Kidney (tissue), 14 donors: Measurements from ENCODE around the gene MUC20. TPM values are rescaled to one million over a fixed set of nuclear protein-coding genes. Genes with fewer than 3 reads are reported as not detected.

ENCODE experiments used
- DNase-seq, 5 donors: peaks; one replicate each; pipeline ENCODE4 v3.0.0-alpha.2; 2013 to 2020
- FAIRE-seq: peaks from 2 replicates; lab custom pipeline; 2012; peaks lifted over from hg19 to GRCh38; lab: Jason Lieb, UNC
- H3K27ac ChIP-seq, 2 donors: one replicate each; pipeline ENCODE4 v1.7.0; 2013; ENCODE audit warnings: low read depth in 2 of 2, low read length in 2 of 2, inconsistent platforms in 1 of 2
- H3K27me3 ChIP-seq: one replicate; pipeline ENCODE4 v1.7.1; 2013; ENCODE audit warnings: low read length, inconsistent platforms; ENCODE audit not compliant: control insufficient read depth, insufficient read depth
- H3K36me3 ChIP-seq, 3 donors: one replicate each; pipeline versions ENCODE4 v1.7.0 to v1.7.1; 2013; ENCODE audit warnings: low read length in 3 of 3, control low read depth in 1 of 3, inconsistent platforms in 1 of 3; ENCODE audit not compliant: insufficient read depth in 3 of 3, control insufficient read depth in 2 of 3
- H3K4me1 ChIP-seq, 3 donors: one replicate each; pipeline versions ENCODE4 v1.7.0 to v1.7.1; 2013; ENCODE audit warnings: low read length in 3 of 3, inconsistent platforms in 1 of 3, low read depth in 1 of 3; ENCODE audit not compliant: control insufficient read depth in 2 of 3, insufficient read depth in 2 of 3
- H3K4me3 ChIP-seq, 3 donors: one replicate each; pipeline versions ENCODE4 v1.7.0 to v1.8.1; 2013; ENCODE audit warnings: low read length in 3 of 3, control low read depth in 1 of 3, inconsistent platforms in 1 of 3
- H3K9ac ChIP-seq, 3 donors: one replicate each; pipeline versions ENCODE4 v1.7.0 to v1.7.1; 2013; ENCODE audit warnings: low read length in 3 of 3, control low read depth in 1 of 3, inconsistent platforms in 1 of 3
- H3K9me3 ChIP-seq, 3 donors: one replicate each; pipeline versions ENCODE4 v1.7.0 to v1.7.1; 2013; ENCODE audit warnings: low read length in 3 of 3, control low read depth in 1 of 3, inconsistent platforms in 1 of 3; ENCODE audit not compliant: control insufficient read depth in 2 of 3, insufficient read depth in 1 of 3
- CTCF ChIP-seq: IDR thresholded peaks from 3 replicates; pipeline ENCODE4 v1.5.1; 2012; ENCODE audit warnings: mild to moderate bottlenecking, moderate library complexity, borderline replicate concordance; ENCODE audit not compliant: insufficient read depth; ENCODE audit errors: extremely low read depth
- intact Hi-C: fragments of 100-400 bp; cut with DNase I; formaldehyde crosslinking; loops from one replicate; pipeline ENCODE4 v1.11.1; 2022
- polyA plus RNA-seq: library from polyadenylated mRNA; stranded (reverse); fragments of 350-450 nt; fragmentation: Illumina TruSeq; extraction: RNeasy Lipid Tissue Mini Kit (QIAGEN cat#74804); gene quantifications from one replicate; pipeline ENCODE4 v1.2.3, GENCODE V29; 2014; ENCODE audit warnings: low read depth, low replicate concordance; ENCODE audit not compliant: insufficient read depth
- total RNA-seq: library from RNA; stranded (reverse); fragmentation: NEBNext Ultra II Directional; extraction: Animal tissue kit (Norgen Biotek cat#: 25700); gene quantifications from one replicate; pipeline ENCODE4 v1.2.1, GENCODE V29; 2021
- donor health status: control.
- donor health status: control.
- donor health status: control.
- donor health status: control.
- donor health status: control.
- donor health status: DM: yes; HTN: yes; CAD: no.
- donor health status: Normal renal cell carcinoma (clear cell type).

MUC20 gene
- total and polyA plus RNA-seq, 2 donors from 2014 or later, result 42.6 to 53.3 TPM

- no peaks in the 10 kb centered on the region for H3K9me3 ChIP-seq
- H3K9ac ChIP-seq, result no peak overlapping the region
- no peaks in the 10 kb centered on the region for H3K27me3 ChIP-seq
- DNase-seq (peak in 2 of 5 donors; percentile 29 to 58), FAIRE-seq (no peak)
- intact Hi-C loops, result no loop called here
- no peak overlapping the region for H3K27ac ChIP-seq
- no peak for TF ChIP-seq CTCF
- H3K36me3 ChIP-seq, result peaks cover 0 to 30% (median 7%) of the 10 kb centered on the region in 3 donors
- H3K4me3 ChIP-seq, result no peak overlapping the region
- no peaks in the 10 kb centered on the region for H3K4me1 ChIP-seq
Measured at GRCh38 chr3:195698647-195699387, 22.0 kb upstream of the MUC20 start.

- DNase-seq, result peak in 1 of 5 donors; percentile 7
- no peak overlapping the region for H3K9ac ChIP-seq
- H3K36me3 ChIP-seq, result peaks cover 0 to 25% (median 2%) of the 10 kb centered on the region in 3 donors
- no peak overlapping the region for H3K27ac ChIP-seq
- no peaks in the 10 kb centered on the region for H3K27me3 ChIP-seq
- no peaks in the 10 kb centered on the region for H3K4me1 ChIP-seq
- FAIRE-seq, result no peak
- H3K9me3 ChIP-seq, result no peaks in the 10 kb centered on the region
- intact Hi-C loops, result no loop called here
- H3K4me3 ChIP-seq, result no peak overlapping the region
- no peak for TF ChIP-seq CTCF
Measured at GRCh38 chr3:195699388-195699771, 21.4 kb upstream of the MUC20 start.

GRCh38 chr3:195699860-195700259 lies 20.9 kb upstream of the MUC20 start:
- no peak overlapping the region for H3K4me3 ChIP-seq
- H3K4me1 ChIP-seq, result no peaks in the 10 kb centered on the region
- no peak for TF ChIP-seq CTCF
- intact Hi-C loops, result no loop called here
- DNase-seq (peak in 1 of 5 donors; percentile 7), FAIRE-seq (no peak)
- H3K27ac ChIP-seq, result no peak overlapping the region
- H3K9ac ChIP-seq, result no peak overlapping the region
- no peaks in the 10 kb centered on the region for H3K27me3 ChIP-seq
- H3K9me3 ChIP-seq, result no peaks in the 10 kb centered on the region
- H3K36me3 ChIP-seq, result peaks cover 0 to 20% (median 2%) of the 10 kb centered on the region in 3 donors
